ENCODE measurements around the gene CZIB.

The CZIB gene

DNA sequence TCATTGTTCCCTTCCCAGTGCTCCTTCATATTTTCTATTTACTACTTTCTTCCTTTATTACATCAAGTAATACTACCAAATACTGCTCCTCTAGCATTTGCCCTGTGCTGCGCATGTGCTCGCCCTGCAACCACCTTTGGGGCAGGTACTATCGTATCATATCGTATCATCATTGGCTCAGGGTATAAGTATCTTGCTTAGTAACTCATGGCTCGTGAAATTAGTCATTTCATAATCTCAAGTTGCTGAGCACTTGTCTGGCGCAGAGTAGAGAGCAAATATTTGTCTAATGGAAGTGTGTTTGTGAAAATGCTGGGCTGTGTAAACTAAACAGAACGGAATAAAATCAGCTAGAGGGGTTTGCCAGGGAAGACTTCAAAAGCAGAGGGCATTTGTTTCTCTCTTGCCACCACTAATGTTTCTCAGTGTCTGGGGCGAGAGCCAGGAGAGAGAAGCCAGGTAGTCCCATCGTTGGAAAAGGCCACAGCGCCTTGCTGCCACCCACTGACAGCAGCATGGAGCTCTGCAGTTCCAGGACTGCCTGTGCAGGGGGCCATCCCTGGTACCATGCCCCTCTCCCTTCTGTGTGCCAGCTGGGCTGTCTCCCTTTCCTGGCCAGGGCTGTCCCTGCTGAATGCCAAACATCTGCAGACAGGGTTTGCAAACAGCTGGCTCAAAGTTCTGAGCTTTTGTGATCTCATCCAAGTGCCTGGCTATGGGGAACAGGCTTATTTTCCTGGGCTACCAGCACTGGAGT, 43.8 kb downstream of the CZIB start:
- H3K4me3 ChIP-seq (ENCODE audit: low read depth, low read length), result no peak overlapping the region

GRCh38 chr1:53174971-53175913, 45.2 kb downstream of the CZIB start:
- no peak for TF ChIP-seq CTCF (IDR thresholded peaks at IDR 0.05; ENCODE audit: low read depth, low read length)
- H3K4me3 ChIP-seq (ENCODE audit: low read depth, low read length), result no peak overlapping the region

More for the DNA sequence above, 43.8 kb downstream of the CZIB start:
- TF ChIP-seq CTCF (IDR thresholded peaks at IDR 0.05; ENCODE audit: low read depth, low read length), result 0 out of 2 replicates have a peak, but pooled peaks have one; percentile 11

GRCh38 chr1:53172426-53173128, 47.9 kb downstream of the CZIB start:
- TF ChIP-seq CTCF (IDR thresholded peaks at IDR 0.05; ENCODE audit: low read depth, low read length), result no peak
- H3K4me3 ChIP-seq (ENCODE audit: low read depth, low read length), result no peak overlapping the region

GRCh38 chr1:53166912-53167311, 53.5 kb downstream of the CZIB start:
- TF ChIP-seq CTCF (IDR thresholded peaks at IDR 0.05; ENCODE audit: low read depth, low read length), result no peak
- no peak overlapping the region for H3K4me3 ChIP-seq (ENCODE audit: low read depth, low read length)

GRCh38 chr1:53166366-53166765, 54.1 kb downstream of the CZIB start:
- H3K4me3 ChIP-seq (ENCODE audit: low read depth, low read length), result no peak overlapping the region
- no peak for TF ChIP-seq CTCF (IDR thresholded peaks at IDR 0.05; ENCODE audit: low read depth, low read length)

DNA sequence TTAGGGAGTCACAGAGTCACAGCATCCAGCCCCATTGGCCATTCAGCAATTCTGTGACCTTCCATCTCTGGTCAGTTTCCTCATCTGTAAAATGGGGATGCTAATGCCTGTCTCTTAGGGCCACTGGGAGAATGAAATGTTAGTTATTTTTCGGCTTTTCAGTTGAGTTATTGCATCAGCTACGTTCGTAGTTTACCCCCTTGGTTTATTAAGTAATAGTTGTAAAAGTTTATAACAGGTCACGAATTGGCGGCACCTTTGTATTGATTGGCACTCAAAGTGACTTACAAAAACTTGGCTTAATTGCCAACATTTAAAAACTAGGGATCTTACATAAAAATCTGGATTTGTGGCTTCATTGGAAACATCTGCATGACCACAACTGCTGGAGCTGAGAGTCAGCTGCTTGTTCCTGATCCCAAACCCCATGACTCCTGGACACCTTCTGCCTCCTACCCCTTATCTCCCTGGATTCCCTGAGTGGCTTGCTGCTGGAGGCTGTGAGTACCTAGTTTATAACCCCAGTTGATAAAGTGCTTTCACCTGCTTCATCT, 54.9 kb downstream of the CZIB start:
- H3K4me3 ChIP-seq (ENCODE audit: low read depth, low read length), result no peak overlapping the region
- TF ChIP-seq CTCF (IDR thresholded peaks at IDR 0.05; ENCODE audit: low read depth, low read length), result no peak

Data from WI38 (cell line).